ENCODE results near the gene SLC35D2.
A peak's percentile ranks its signal among the peaks of the same experiment; 100 is the strongest.

The SLC35D2 gene

GRCh38 chr9:96383165-96383942 lies at the start of gene SLC35D2:
Gene SLC35D2, minus strand, starts transcription at chr9:96383711. Its CDS starts 77 bp downstream, at chr9:96383634.
- no peak for DNase-seq

GRCh38 chr9:96430377-96430776 lies 46.9 kb upstream of the SLC35D2 start:
- no peak for DNase-seq

- no peak for DNase-seq
These were observed 46.2 kb upstream of the SLC35D2 start for GRCh38 chr9:96429732-96430131.

- no peak for DNase-seq
These were observed 42.1 kb upstream of the SLC35D2 start for GRCh38 chr9:96425500-96426169.

GRCh38 chr9:96423985-96424336 lies 40.5 kb upstream of the SLC35D2 start:
- DNase-seq: no peak

- DNase-seq: no peak
These were observed 39.9 kb upstream of the SLC35D2 start for GRCh38 chr9:96423322-96423984.

- no peak for DNase-seq
These were observed 37.1 kb upstream of the SLC35D2 start for GRCh38 chr9:96420468-96421219.

GRCh38 chr9:96419691-96419969 lies 36.1 kb upstream of the SLC35D2 start:
- no peak for DNase-seq

- DNase-seq: peak; percentile 33
These were observed 35.6 kb upstream of the SLC35D2 start for GRCh38 chr9:96418920-96419690.

- peak; percentile 88 for DNase-seq
These were observed 34.8 kb upstream of the SLC35D2 start, which contains the start of gene ZNF367 for GRCh38 chr9:96418083-96418919. Gene ZNF367, minus strand, starts transcription at chr9:96418370. Its CDS starts 338 bp downstream, at chr9:96418032.

- no peak for DNase-seq
These were observed 34.2 kb upstream of the SLC35D2 start for GRCh38 chr9:96417661-96418082.

- peak; percentile 44 for DNase-seq
These were observed 33.6 kb upstream of the SLC35D2 start for GRCh38 chr9:96417051-96417586.

- no peak for DNase-seq
These were observed 30.1 kb upstream of the SLC35D2 start for GRCh38 chr9:96413302-96414221.

GRCh38 chr9:96412174-96412913 lies 28.8 kb upstream of the SLC35D2 start:
- no peak for DNase-seq

- DNase-seq: no peak
These were observed 27.8 kb upstream of the SLC35D2 start for GRCh38 chr9:96411129-96411838.

- no peak for DNase-seq
These were observed 25.1 kb upstream of the SLC35D2 start for GRCh38 chr9:96408409-96409280.

- DNase-seq: no peak
These were observed 16.8 kb upstream of the SLC35D2 start for GRCh38 chr9:96400132-96400910.

Measured in NCI-H2029 treated with DMSO at 0.1 percent for 48 hours (cell line).